ENCODE results near the gene GMPPA. TPM values are rescaled to one million over a fixed set of nuclear protein-coding genes. Genes with fewer than 3 reads are reported as not detected.

Gene GMPPA
- total RNA-seq, 6 experiments from 2014 or later, result 21.7 to 54.1 (median 40.2) TPM

GRCh38 chr2:219551441-219552381, 53.0 kb downstream of the GMPPA start:
- no peak overlapping the region for H3K27ac ChIP-seq
- no peak for DNase-seq
- peak overlapping the region; percentile 52 to 65 (median 65) for H3K4me3 ChIP-seq
- no peak for TF ChIP-seq CTCF (IDR thresholded peaks at IDR 0.05)
- no peak for TF ChIP-seq POLR2A (IDR thresholded peaks at IDR 0.05)
- no peaks in the 10 kb centered on the region for H3K9me3 ChIP-seq
- peaks cover 0 to 10% (median 0%) of the 10 kb centered on the region in 4 donors for H3K4me1 ChIP-seq
- ATAC-seq, result peak in 3 of 4 donors; percentile 4 to 5 (median 4)
- no peaks in the 10 kb centered on the region for H3K36me3 ChIP-seq
- 10% methylated on average over 3 of the region's 54 CpGs for WGBS (ENCODE audit: insufficient coverage, low coverage, low lambda C conversion rate, missing lambda C conversion rate)
- no peaks in the 10 kb centered on the region for H3K27me3 ChIP-seq
- intact Hi-C loops (cut with DNase I), result no loop called here

- intact Hi-C loops (cut with DNase I), result no loop called here
- Histone ChIP-seq H3K4me3 (peak overlapping the region; percentile 52 to 65 (median 65)), H3K9me3 (no peaks in the 10 kb centered on the region), H3K27ac (no peak overlapping the region), H3K4me1 (peaks cover 0 to 10% (median 0%) of the 10 kb centered on the region in 4 donors), H3K36me3 (no peaks in the 10 kb centered on the region), H3K27me3 (no peaks in the 10 kb centered on the region)
- TF ChIP-seq CTCF (IDR thresholded peaks at IDR 0.05) (no peak), POLR2A (IDR thresholded peaks at IDR 0.05) (no peak)
- ATAC-seq (peak; percentile 94 to 97 (median 96)), DNase-seq (peak; percentile 86 to 90 (median 87))
- WGBS (ENCODE audit: insufficient coverage, low coverage, low lambda C conversion rate, missing lambda C conversion rate), result 3% methylated on average over 15 of the region's 99 CpGs
These were observed 53.9 kb downstream of the GMPPA start for GRCh38 chr2:219552382-219553167.

GRCh38 chr2:219553168-219553417, 54.4 kb downstream of the GMPPA start:
- Histone ChIP-seq H3K27ac (no peak overlapping the region), H3K4me1 (peaks cover 0 to 10% (median 0%) of the 10 kb centered on the region in 4 donors), H3K36me3 (no peaks in the 10 kb centered on the region), H3K27me3 (no peaks in the 10 kb centered on the region), H3K9me3 (no peaks in the 10 kb centered on the region), H3K4me3 (peak overlapping the region; percentile 52 to 65 (median 65))
- ATAC-seq (no peak), DNase-seq (no peak)
- 33% methylated on average over 4 of the region's 7 CpGs for WGBS (ENCODE audit: insufficient coverage, low coverage, low lambda C conversion rate, missing lambda C conversion rate)
- TF ChIP-seq CTCF (IDR thresholded peaks at IDR 0.05) (no peak), POLR2A (IDR thresholded peaks at IDR 0.05) (no peak)
- intact Hi-C loops (cut with DNase I), result no loop called here

- Histone ChIP-seq H3K4me1 (peaks cover 0 to 10% (median 0%) of the 10 kb centered on the region in 4 donors), H3K36me3 (no peaks in the 10 kb centered on the region), H3K9me3 (no peaks in the 10 kb centered on the region), H3K27ac (no peak overlapping the region), H3K27me3 (no peaks in the 10 kb centered on the region), H3K4me3 (no peak overlapping the region)
- TF ChIP-seq POLR2A (IDR thresholded peaks at IDR 0.05), result no peak
- no peak for TF ChIP-seq CTCF (IDR thresholded peaks at IDR 0.05)
- 83% methylated on average over 9 of the region's 12 CpGs for WGBS (ENCODE audit: insufficient coverage, low coverage, low lambda C conversion rate, missing lambda C conversion rate)
- intact Hi-C loops (cut with DNase I), result no loop called here
- DNase-seq (no peak), ATAC-seq (no peak)
These were observed 54.8 kb downstream of the GMPPA start for GRCh38 chr2:219553463-219553963.

All from right lobe of liver (tissue), 6 donors.